GM18505 (cell line): Measurements from ENCODE around the gene RAB40A.

Experiments
- ATAC-seq: cut with Tn5 transposase; IDR thresholded peaks from one replicate; pipeline ENCODE4 v1.9.1; 2021; ENCODE audit not compliant: unreplicated experiment
- POLR2A ChIP-seq: IDR thresholded peaks from 4 replicates; pipeline ENCODE4 v1.6.1; 2011; ENCODE audit warnings: borderline replicate concordance; ENCODE audit not compliant: insufficient read depth, insufficient read length; ENCODE audit errors: extremely low read depth

Gene RAB40A

DNA sequence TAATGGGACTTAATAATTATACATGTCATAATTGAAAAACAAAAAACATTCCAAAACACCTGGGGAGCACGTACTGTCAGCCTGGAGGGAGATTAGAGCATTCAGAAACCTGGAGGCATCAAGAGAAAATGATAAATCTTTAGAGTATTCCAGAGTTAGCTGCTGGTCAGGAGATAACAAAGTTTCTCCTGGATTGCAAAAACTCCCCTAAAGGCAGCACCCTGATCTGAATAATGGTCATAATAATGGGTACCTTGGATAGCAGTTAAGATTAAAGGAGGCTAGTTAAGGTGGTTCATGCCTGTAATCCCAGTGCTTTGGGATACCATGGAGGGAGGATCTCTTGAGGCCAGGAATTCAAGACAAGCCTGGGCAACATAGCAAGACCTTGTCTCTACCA is 15.9 kb upstream of the RAB40A start:
- no peak for ATAC-seq
- TF ChIP-seq POLR2A: no peak

DNA sequence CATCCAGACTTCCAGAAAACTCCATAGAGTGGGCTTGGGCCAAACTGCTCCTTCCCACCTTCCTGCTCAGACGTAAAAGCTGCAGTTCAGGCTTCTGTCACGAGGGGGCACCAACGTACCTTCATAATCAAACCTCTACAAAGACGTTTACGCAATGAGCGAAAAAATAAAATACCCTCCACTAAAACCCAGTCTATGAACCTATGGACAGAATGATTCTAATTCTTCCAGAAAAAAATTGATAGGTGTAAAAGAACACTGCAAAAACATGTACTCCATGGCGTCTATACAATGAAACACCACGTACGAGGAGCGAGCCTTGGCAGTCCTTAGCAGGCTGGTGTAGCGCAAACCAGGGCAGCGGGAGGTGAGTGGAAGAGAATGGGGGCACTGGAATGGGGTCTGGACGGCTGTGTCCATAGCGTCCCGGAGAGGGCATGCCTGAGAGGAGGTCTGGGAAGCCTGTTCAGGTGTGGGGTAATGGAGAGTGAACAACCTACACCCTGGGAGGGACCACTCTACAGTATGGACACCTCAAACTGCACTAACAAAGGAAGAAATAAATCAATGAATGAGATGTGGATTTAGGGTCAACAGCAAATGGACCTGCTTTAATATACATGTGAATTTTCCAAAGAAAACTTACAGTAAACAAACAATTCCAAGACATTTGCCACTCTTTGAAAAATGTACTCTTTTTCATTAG is 14.4 kb upstream of the RAB40A start:
- TF ChIP-seq POLR2A: no peak
- no peak for ATAC-seq

DNA sequence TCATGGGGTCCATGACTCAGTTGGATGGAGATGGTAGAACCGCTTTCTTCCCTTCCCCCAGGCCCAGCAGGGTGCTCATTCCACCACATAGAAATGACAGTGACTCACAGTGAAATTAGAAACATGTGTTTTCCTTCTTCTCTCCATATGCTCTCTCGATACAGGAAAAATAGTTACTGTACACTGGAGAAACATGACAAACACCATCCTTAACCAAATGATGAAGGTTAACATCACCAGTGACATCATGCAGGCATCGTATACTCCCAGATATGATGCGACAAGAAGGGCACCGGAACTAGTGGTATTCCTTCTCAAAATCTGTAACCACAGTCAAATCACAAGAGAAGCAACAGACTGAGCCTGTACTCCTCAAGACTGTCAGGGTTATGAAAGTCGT is 11.7 kb upstream of the RAB40A start:
- no peak for ATAC-seq
- no peak for TF ChIP-seq POLR2A

DNA sequence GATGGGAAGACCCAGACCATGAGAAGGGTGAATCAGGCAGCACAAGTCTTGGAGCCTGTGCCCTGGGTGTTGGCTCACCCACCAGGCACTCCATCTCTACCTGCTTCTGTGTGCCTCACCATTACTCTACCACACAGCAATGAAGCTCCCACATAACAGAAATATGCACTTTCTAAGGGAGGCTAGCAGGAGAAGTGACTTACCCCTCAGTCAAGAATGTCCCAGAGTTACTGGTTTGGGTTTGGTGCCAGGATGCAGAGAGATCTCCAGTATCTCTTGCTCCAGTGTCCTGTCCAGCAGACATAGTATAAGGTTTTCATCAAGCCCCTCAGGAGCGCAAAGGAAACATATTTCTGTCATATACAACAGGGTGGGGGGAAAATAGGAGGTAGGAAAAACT is 11.3 kb upstream of the RAB40A start:
- no peak for ATAC-seq
- TF ChIP-seq POLR2A: no peak

DNA sequence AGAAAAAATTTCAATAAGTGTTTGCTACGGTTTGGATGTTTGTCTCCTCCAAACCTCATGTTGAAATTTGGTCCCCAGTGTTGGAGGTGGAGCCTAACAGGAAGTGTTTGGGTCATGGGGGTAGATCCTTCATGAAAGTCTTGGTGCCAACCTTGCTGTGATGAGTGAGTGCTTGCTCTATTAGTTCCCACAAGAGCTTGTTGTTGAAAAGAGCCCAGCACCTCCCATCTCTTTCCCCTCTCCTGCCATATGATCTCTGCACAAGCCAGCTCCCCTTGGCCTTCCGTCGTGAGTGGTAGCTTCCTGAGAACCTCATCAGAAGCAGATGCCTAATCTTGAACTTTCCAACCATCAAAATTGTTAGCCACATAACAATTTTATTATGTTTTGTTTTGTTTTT is 10.3 kb upstream of the RAB40A start:
- no peak for TF ChIP-seq POLR2A
- no peak for ATAC-seq

DNA sequence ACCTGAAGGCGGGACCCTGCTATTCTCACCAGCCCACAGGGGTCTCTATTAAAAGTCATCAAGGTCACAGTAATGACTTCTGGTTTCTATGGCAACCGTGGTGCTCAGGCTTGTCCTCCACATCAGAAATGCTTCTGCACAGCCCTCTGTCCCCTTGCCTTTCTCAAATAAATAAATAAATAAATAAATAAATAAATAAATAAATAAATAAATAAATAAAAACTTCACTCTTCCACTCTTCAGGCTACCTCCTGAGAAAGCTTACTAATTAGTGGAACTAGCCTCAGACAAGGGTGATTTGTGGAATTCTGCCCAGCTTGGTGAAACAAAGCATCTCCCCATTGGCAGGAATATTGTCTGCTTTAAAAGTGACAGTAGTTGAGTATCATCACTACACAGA is 5.5 kb upstream of the RAB40A start:
- no peak for TF ChIP-seq POLR2A
- no peak for ATAC-seq

DNA sequence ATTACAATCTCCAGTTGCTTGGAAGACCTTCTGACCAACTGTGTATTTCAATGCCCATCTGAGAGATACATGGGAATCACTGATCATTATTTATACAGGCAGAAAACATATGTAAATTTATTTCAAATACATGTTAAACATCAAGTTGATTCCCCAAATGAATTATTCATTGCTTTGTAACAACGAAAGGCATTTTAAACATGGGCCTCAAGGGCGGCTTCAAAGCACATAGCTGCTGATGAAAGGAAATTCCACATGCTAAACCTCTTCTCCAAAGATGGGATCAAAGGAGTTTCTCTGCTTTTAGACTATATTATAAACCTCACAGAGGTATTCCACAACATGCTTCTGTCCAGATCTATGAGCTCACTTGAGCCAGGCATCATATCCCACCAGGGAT is 4.3 kb upstream of the RAB40A start:
- TF ChIP-seq POLR2A: no peak
- no peak for ATAC-seq

DNA sequence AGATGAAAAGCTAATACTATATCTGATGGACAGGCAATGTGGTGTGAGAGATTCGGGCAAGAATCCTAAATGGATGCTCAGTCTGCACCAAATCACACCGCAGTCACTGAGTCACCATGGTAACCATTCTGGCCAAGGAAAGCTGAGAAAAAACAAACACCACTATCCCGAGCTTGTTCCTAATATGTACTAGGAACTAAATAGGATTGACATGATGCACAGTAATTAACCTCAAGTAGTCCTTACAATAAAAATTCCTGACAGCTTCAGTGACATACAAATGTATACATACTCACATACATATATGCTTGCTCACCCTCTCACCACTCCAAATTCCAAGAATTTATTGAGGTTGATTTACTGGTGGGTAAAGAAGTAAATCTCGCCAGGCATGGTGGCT is 1.1 kb upstream of the RAB40A start:
- no peak for ATAC-seq
- TF ChIP-seq POLR2A: no peak

DNA sequence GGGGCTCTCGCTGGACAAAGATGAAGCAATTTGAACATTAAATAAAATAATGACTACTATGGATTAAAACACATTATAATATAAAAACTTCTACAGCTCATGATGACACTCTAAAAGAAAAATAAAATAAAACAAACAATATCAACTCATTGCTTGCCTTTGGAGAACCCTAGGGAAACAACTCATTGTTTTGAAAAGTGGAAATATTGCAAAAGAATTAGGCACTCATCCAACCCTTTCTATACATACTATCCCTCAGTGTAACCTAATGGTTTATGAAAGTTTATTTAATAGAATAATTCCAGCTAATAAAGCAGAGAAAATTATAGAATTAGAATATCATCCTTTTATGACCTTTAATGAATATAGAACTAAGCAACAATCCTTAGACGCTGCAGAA is 718 bp downstream of the RAB40A start:
- TF ChIP-seq POLR2A: no peak
- no peak for ATAC-seq

DNA sequence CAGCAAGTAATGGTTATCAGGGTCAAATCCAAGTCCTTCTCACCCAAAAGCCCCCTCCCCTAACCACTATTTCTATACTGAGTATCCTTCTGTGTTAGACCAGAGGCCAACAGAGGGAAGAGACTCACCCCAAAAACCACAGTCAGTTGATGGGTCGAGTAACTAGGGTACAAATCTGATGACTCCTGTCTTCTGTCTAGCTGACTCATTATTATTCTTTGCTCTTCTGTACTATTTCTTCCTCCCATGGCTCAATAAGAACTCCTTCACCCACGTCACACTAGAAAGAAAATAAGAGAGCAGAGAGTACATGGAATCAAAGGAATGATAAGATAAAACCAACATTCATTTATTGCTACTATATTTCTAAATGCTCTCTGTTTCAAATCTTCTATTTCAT is 2.0 kb downstream of the RAB40A start:
- no peak for ATAC-seq
- TF ChIP-seq POLR2A: no peak

DNA sequence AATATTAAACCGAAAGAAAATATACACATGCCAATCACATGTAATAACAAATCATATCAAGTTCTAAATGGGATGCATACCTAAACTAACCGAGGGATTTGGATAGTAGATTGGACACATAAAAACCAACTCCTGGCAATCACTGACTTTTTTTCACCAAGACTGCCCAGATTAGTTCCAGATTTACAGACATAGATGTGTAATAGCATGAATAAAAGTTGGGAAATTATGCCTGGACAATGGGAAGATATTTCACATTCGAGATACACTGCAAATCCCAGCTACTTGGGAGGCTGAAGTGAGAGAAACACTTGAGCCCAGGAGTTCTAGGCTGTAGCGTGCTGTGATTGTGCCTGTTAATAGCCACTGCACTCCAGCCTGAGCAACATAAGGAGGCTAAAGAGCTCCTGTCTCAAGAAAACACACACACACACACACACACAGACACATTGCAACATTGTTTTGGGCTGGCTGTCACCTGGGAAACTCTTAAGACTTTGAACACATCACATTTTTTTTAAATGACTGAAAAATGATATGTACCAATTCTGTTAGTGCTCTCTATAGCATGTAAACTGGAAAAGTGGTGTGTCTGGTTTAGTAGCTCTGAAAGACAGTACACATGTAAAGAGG is 5.7 kb downstream of the RAB40A start:
- ATAC-seq: no peak

DNA sequence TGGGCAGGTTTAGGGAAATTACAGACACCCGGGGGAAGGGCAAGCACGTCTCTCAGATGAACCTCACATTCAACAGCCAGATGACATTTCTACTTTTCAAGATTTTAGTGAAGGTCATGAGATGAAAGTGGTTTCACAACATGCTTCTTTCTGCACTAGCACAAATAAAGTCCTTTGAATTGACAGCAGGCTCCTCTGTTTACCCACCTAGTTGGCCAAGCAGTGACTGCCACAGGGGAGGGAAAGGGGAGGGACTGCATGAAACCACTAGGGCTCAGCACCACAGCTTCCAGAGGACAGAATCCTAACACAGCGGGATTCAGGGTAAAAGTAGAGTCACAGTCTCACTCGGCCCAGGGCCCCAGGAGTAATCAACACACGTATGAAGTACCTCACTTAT is 6.2 kb downstream of the RAB40A start:
- no peak for ATAC-seq
- TF ChIP-seq POLR2A: no peak

More for the DNA sequence above, 5.7 kb downstream of the RAB40A start:
- no peak for TF ChIP-seq POLR2A

DNA sequence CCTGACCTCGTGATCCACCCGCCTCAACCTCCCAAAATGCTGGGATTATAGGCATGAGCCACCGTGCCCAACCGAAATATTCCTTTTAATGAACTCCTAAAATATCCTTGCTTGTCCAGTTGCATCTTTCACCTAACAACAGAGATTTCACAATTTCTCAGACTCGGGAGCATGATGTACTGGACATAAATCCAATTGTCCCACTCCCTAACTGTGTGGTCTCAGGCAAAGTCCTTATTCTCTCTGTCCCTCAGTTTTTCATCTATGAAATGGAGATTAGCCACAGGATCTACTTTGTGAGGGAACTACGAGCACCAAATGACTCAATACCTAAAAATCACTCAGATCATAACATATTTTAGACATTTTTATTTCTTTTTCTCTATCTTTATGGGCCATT is 9.3 kb downstream of the RAB40A start:
- no peak for TF ChIP-seq POLR2A
- ATAC-seq: no peak

DNA sequence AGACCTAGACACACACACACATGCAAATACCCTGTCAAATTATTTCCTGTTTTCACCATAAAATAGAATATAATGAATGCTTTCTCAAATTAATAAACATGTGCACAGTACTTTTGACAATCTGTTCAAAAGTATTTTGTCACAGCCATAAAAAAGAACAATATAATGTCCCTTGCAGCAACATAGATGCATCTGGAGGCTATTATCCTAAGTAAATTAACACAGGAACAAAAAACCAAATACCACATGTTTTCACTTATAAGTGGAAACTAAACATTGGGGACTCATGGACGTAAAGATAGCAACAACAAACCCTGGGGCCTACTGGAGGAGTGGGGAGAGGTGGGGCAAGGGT is 15.5 kb downstream of the RAB40A start:
- TF ChIP-seq POLR2A: no peak
- no peak for ATAC-seq
